GM15510 (cell line): ENCODE measurements around the gene RSL24D1.

Experiments used
- POLR2A ChIP-seq: IDR thresholded peaks from 3 replicates; pipeline ENCODE4 v1.6.1; 2011; ENCODE audit warnings: borderline replicate concordance; ENCODE audit not compliant: insufficient read length; ENCODE audit errors: extremely low read depth

The RSL24D1 gene

DNA sequence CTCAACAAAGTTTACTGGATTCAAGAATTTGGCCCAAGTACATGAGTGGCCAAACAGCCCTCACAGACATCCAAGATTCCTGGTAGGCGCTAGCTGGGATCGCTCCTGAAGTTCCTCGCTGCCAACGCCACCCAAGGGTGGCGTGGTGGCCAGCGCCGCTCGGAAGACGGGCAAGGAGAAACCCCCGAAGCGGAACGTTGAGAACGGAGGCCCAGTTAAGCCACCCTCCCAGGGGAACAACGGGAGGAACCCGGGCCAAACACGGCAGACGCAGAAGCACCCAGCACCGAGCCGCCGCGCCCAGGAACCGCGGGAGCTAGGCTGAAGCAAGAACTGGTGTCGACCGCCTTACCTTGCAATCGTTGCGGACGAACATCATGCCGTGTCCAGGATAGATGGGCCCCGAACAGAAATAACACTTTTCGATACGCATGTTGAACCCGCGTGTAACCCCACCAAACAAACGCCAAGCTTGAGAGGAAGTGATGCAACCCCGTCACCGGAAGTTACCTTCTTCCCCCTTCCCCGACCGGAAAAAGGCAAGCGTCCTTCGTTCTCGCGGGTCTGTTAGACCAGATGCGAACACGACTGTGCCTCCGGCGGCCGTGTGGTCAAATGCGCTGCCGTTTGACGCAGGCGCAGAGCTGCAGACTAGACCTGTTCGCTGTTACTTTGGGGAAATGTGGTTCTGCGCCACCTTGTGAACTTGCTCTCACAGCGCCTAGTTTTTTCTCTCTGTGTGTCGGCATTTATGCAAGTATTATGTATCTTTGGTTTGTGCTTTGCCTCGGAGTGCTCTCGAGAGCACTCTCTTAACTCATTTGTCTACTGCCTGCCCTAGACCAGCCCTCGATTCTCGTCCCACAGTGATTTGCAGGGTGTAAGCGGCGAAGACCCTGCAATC lies at the start of gene RSL24D1:
TSS of gene RSL24D1 (minus strand) at position 484 of the 904 bp plus-strand sequence. CDS start at position 433, 51 bp downstream.
- TF ChIP-seq POLR2A = peak; percentile 90

DNA sequence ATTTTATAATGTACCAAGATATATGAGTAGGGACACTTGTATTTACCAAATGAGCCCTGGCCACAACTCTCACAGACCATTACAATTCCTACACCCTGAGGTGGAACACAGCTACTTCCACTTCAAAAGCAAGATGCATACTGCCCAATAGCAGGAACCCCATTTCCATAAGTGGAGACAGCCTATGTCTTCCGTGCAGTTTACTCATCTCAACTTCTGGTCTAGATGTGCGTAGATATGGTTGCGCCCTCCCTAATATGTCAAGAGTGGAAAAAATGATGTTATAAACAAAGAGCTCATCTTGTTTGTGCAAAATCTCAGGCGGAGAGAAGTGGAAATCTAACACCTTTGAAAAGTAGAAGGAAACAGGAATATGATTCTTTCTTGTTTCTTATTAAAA lies 48.3 kb upstream of the RSL24D1 start:
- TF ChIP-seq POLR2A = no peak

DNA sequence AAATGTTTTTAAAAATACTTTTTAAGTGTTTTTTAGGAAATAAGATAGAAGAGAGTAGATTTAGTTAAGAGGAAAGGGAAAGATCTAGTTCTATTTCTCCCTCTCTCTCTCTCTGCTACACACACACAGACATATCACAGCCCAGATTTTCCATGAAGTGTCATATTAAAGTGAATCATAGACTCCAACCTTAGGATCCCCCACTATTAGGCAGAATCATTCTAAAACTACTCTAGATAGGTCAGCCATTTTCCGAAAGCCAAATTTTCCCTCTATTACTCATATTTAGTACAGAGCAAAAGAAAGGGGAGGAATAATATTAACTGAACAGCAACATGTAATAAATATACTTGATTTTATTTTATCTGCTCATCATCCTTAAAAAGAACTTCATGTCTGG lies 45.1 kb upstream of the RSL24D1 start:
- no peak for TF ChIP-seq POLR2A

DNA sequence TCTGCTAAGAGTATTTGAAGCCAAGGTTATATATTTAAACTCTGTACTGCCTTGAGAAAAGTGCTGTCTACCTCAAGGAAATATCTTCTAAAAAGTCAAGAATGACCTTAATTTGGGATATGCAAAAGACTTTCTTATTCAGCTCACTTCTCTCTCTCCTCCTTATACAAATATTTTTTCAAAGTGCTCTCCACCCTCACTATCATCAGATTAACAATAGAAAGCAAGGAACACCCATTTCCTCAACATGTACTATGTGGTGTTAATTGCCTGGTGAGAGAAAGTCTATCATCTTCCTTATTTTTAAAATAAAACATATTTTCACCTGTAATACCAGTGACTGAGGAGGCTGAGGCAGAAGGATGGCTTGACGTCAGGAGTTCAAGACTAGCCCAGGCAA lies 44.4 kb upstream of the RSL24D1 start:
- TF ChIP-seq POLR2A = no peak

DNA sequence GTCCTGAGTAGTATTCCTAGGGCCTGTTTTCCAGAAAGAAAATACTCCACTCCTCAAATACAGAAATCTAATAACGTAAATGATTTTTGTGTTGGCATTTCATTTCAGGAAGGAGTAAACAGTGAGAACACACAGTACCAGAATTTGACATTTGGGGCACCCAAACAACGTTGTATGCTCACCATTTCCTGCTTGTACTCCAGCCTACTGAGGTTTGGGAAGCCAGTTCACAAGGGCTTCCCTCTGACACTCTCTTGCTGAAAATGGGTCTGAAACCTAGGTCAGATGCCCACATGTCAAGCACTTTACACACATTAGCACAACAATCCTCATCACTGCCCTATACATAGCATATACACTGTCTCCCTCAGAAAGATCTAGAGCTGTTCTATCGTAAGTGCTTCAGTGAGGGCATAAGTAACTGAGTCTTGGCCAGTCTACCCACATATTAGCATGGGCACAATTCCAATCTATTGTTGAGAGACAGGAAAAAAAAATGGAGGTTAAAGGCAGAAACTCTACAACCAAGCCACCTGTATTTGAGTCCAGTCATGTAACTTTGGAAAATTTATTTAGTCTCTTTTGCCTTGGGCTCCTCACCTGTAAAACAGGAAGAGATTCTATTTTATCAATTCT lies 43.5 kb upstream of the RSL24D1 start:
- no peak for TF ChIP-seq POLR2A

DNA sequence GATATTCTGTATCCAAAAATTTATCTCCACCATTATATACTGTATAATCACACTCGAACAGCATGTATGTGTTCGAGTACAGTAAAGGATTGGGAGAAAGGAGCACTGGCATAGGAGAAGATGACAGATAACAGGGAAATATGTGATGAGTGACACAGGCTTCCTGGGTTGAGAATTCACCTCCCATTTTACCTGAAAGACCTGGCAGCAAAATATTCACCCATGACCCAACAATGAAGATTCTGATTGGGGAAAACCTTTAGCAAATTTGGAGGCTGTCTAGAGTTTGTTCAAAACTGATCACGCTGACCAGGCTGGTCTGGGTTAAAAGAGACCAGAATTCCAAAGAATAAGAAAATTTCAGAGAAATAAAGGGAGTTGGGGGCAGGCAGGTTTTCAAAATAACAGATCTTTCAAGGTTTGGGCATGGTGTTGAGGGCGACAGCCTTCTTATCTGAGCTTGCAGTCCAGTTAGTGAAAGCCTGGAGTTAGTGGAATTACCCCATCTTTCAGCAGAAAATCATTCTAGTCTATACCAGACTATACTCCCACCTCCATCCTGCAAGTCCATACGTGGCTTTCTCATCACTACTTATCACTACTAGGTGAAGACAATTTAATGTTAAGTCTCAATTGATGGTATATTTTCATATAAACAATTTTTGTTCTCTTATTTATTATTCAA lies 42.8 kb upstream of the RSL24D1 start:
- no peak for TF ChIP-seq POLR2A

DNA sequence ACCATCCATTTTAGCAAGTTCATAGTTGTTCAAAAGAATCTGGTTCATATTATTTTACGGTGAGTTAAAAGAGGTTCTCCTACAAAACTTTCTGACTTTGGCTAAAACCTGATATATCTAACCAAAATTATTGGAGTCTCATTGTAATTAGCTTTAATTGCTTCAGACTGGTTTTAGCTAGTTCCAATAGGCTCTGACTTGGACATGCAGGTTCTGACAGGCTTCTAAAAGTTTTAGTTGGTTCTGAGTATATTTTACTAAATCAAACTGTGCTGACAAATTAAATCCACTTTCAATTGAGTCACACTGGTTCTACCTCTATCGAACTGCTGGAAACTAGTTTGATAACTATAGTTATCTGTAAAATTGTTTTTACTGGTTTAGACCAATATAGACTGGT lies 42.1 kb upstream of the RSL24D1 start:
- no peak for TF ChIP-seq POLR2A

DNA sequence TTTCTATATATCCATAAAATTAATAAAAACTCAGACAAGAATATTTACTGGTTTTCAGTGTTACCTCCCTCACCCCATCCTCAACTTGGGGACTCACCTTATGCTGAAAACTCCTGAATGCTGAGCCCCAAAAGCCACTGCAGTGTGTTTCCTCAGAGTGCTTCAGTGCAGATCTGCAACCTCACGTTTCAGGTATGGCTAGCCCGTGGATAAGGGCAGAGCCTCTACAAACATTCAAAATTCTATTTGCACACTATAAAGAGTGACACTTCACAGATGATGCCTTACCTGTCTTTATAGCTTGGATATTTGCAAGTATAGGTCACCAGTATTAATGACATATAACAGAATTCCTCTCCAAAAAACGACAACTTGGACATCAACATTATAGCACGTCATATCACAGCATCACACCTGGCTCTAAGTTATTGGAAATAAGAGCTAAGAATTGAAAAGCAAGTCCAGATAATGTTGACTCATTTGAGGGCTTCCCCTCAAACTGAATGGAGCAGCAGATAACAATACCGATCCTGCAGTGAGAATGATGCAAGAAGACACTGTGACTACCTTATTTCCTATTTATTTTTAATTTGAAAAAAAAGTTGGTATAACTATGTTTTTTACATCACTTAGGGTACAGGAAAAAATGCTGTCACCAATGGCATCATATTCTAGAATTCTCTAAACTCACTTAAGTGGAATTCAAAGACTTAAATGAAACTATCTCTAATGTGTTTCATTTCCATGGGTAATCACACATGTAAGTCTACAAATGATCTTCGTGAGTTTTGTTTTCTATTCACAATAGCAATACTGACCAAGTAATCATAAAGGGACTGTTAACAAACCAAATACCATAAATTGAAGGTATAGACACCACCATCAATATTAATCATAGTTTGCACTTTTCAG lies 40.7 kb upstream of the RSL24D1 start:
- TF ChIP-seq POLR2A = no peak

DNA sequence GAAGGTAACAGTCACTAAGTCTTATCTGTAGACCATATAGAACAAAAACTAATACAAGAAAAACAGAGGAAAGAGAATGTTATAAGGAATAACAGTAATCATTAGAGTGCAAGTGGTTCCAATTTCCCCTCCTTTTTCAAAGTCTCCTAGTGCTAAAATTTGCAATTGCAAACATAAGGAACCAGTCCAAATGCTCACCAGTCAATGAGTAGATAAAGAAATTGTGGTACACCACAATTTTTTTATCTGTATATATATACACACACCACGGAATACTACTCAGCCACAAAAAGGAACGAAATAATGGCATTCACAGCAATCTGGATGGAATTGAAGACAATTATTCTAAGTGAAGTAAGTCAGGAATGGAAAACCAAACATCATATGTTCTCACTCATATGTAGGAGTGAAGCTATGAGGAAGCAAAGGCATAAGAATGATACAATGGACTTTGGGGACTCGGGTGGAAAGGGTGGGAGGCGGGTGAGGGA lies 38.9 kb upstream of the RSL24D1 start:
- TF ChIP-seq POLR2A = no peak

DNA sequence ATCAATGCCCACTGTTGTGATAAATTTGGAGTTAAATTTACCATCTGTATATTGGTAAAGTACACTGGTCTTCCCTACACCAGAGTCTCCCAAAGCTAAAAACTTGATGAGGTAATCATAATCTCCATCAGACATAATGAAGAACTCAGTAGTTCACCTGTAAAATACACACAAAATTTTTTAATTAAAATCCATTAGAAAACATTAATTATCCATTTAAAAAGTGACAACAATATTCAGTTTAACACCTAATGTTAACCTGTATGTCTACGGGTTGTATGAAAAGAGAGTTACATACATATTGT lies 38.0 kb upstream of the RSL24D1 start:
- TF ChIP-seq POLR2A = no peak

DNA sequence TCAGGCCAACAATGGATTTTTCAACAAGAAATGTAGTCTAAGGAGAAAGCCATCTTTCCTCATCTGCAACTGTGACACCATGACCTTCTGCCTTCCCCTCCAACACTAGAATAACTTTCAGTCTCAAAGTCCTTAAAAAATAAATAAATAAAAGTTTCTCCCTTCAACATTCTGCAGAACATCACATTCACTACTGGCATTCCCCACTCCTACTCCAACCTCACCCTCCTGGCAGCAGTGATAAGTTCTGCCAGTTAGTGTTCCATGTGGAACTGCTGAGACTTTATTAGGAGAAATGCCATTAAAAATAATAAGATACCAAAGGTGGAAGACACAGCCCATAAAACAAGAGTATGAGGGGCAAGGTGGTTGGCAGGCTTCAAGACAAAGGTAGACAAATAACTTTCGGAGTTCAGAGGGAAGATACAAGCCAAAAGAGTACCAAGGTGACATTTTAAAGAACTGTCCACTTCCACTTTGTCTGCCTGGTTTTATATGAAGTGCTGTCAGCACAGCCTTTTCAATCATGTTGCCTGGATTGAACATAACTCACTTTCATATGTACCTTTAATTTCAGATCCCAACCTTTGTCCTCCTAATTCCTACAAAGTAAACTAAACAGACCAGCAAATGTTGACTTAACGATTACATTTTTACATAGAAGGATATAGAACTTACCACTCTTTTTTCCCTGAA lies 37.5 kb upstream of the RSL24D1 start:
- no peak for TF ChIP-seq POLR2A

DNA sequence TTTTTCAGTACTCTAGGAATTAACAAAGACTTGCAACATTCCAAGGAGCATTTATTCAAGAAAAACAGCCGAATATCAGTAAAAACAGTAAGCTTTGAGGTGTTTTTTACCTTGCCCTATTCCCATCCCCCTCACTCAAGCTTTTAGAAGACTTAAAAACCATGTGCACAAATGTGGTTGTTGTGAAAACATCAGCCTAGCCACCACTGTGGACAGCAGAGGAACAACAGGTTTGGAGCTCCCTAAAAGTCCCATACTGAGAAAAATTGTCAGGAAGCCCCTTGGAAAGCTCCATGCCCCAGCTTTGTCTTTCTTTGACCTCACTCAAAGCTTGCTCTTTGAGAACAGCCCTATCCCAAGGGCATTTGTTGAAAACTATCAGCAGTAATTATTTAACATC lies 34.7 kb upstream of the RSL24D1 start:
- TF ChIP-seq POLR2A = no peak

DNA sequence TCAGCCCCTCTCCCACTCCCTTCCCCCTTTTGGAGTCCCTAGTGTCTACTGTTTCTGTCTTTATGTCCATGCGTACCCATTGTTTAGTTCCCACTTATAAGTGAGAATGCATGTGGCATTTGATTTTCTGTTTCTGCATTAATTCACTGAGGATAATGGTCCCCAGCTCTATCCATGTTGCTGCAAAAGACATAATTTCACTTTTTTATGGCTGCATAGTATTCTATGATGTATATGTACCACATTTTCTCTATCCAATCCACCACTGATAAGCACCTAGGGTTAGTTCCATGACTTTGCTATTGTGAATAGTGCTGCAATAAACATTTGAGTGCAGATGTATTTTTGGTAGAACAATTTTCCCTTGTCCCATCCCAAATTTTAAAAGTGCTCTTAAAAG lies 34.2 kb upstream of the RSL24D1 start:
- TF ChIP-seq POLR2A = no peak

DNA sequence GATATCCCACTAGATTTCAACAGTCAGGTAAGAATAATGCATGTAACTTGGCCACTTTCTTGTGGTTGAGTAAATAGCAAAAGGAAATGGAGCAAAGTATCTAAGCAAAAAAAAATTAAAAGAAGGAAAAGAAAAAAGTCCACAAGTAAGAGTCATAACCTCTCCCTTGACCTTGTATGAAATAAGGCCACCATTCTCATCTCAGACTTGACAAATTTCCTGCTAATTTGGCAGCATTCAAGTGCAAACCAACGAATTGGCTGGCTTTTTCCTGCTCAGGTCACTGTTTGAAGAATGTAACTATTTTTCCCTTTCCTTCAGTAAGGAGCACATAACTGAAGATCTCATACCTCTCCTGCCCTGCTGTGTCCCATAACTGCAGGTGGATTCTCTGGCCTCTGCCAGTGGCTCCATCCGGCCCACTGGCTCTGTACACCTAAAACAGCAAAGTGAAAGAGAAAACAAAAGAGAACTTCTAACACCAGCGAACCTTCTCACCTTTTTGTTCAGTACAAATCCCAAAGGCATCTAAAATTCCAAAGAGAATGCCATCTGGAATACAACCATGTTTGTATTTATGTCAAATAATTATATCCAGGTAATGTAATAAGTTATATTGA lies 33.4 kb upstream of the RSL24D1 start:
- TF ChIP-seq POLR2A = no peak

DNA sequence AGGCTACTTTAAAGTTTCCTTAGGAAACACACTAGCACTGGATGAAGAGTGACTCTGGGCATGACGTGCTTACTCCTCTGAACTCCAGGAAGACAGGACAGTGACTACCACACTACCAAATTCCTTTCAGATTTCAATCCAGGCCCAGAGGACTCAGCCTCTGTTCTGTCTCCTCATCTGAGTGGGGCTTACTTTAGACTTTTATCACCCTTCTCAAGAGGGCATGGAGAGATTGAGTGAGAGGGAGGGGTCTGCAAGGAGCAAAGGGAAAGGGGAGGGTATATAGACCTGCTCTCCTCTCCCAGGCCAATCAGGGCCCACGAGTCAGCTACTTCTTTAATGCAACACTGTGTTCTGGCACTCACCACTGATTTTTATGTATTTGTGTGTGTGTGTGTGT lies 29.4 kb upstream of the RSL24D1 start:
- TF ChIP-seq POLR2A = no peak
